IMR-90 (cell line): ENCODE measurements around the gene PKHD1. TPM values are rescaled to one million over a fixed set of nuclear protein-coding genes. Genes with fewer than 3 reads are reported as not detected.

ENCODE experiments used
- ATAC-seq: fragments of 200-7000 bp; cut with Tn5 transposase; 2 replicates; pipeline ENCODE4 v1.9.1; 2020; ENCODE audit warnings: low read depth, mild to moderate bottlenecking, moderate library complexity
- BruUV-seq: library from RNA; stranded (reverse); fragments of 400-500 nt; replicated peaks from 2 replicates; lab custom pipeline; 2021; lab: Mats Ljungman, UMichigan
- CTCF ChIA-PET: fragments of 300-600 bp; formaldehyde crosslinking; extraction: SDS; loops from one replicate; lab custom pipeline; 2021; ENCODE audit warnings: antibody characterized with exemption; lab: Yijun Ruan, JAX
- POLR2A ChIA-PET: fragments of 300-600 bp; sonication (Branson Sonifier 250); formaldehyde crosslinking; loops from one replicate; lab custom pipeline; 2022; ENCODE audit warnings: antibody characterized with exemption; ENCODE audit not compliant: unreplicated experiment; lab: Charles Lee
- DNase-seq: peaks from one replicate; pipeline ENCODE4 v3.0.0; 2013
- H2AFZ ChIP-seq: replicated peaks from 2 replicates; pipeline ENCODE3; 2013; ENCODE audit warnings: low read length, mild to moderate bottlenecking; ENCODE audit not compliant: poor library complexity
- H2AK5ac ChIP-seq: 2 replicates; pipeline ENCODE4 v1.6.1; 2013; ENCODE audit warnings: low read depth, low read length, inconsistent platforms
- H2AK9ac ChIP-seq: replicated peaks from 2 replicates; pipeline ENCODE3; 2013; ENCODE audit warnings: mild to moderate bottlenecking, low read depth, low read length, moderate library complexity; ENCODE audit not compliant: poor library complexity
- H2BK120ac ChIP-seq: 2 replicates; pipeline ENCODE4 v1.6.1; 2013; ENCODE audit warnings: low read depth, low read length, inconsistent platforms
- H2BK15ac ChIP-seq: 3 replicates; pipeline ENCODE4 v1.6.1; 2013; ENCODE audit warnings: low read depth, low read length, inconsistent platforms
- H2BK20ac ChIP-seq: 2 replicates; pipeline ENCODE4 v1.6.1; 2013; ENCODE audit warnings: low read depth, mild to moderate bottlenecking, inconsistent platforms, low read length, moderate library complexity
- H2BK5ac ChIP-seq: 2 replicates; pipeline ENCODE4 v1.6.1; 2013; ENCODE audit warnings: mild to moderate bottlenecking, low read depth, low read length, inconsistent platforms; ENCODE audit not compliant: poor library complexity, severe bottlenecking
- H3K14ac ChIP-seq: replicated peaks from 2 replicates; pipeline ENCODE4 v1.6.1; 2013; ENCODE audit warnings: low read depth, low read length, inconsistent platforms
- H3K18ac ChIP-seq: 2 replicates; pipeline ENCODE4 v1.6.1; 2013; ENCODE audit warnings: low read depth, low read length, control low read depth
- H3K23ac ChIP-seq: 2 replicates; pipeline ENCODE4 v1.6.1; 2013; ENCODE audit warnings: low read depth, low read length, inconsistent platforms
- H3K27ac ChIP-seq: 2 replicates; pipeline ENCODE4 v1.5.1; 2013; ENCODE audit warnings: mild to moderate bottlenecking, control low read depth, low read length; ENCODE audit not compliant: insufficient read depth
- H3K27me3 ChIP-seq: 2 replicates; pipeline ENCODE4 v1.6.1; 2013; ENCODE audit warnings: low read length; ENCODE audit not compliant: control insufficient read depth, insufficient read depth
- H3K36me3 ChIP-seq: 2 replicates; pipeline ENCODE4 v1.6.1; 2013; ENCODE audit warnings: low read length, mixed read lengths; ENCODE audit not compliant: control insufficient read depth, insufficient read depth
- H3K4ac ChIP-seq: 2 replicates; pipeline ENCODE4 v1.6.1; 2013; ENCODE audit warnings: low read depth, low read length, inconsistent platforms
- H3K4me1 ChIP-seq: 2 replicates; pipeline ENCODE4 v1.6.1; 2013; ENCODE audit warnings: low read length, mixed read lengths; ENCODE audit not compliant: control insufficient read depth, insufficient read depth
- H3K4me2 ChIP-seq: 2 replicates; pipeline ENCODE4 v1.6.1; 2013; ENCODE audit warnings: low read depth, mild to moderate bottlenecking, control low read depth, low read length, moderate library complexity
- H3K4me3 ChIP-seq: 2 replicates; pipeline ENCODE4 v1.5.1; 2013; ENCODE audit warnings: low read depth, mild to moderate bottlenecking, control low read depth, low read length, moderate library complexity; ENCODE audit not compliant: insufficient read depth
- H3K56ac ChIP-seq: 2 replicates; pipeline ENCODE4 v1.6.1; 2013; ENCODE audit warnings: low read length, inconsistent platforms; ENCODE audit not compliant: insufficient read depth; ENCODE audit errors: extremely low read depth
- H3K79me1 ChIP-seq, 2 experiments: 2 replicates each; pipeline ENCODE4 v1.6.1; 2013; ENCODE audit warnings: low read length in 2 of 2, inconsistent platforms in 1 of 2, low read depth in 1 of 2
- H3K9ac ChIP-seq: 2 replicates; pipeline ENCODE4 v1.6.1; 2013; ENCODE audit warnings: low read depth, low read length, control low read depth
- H3K9me1 ChIP-seq: 2 replicates; pipeline ENCODE4 v1.6.1; 2013; ENCODE audit warnings: low read length, inconsistent platforms; ENCODE audit not compliant: insufficient read depth
- H3K9me3 ChIP-seq: 2 replicates; pipeline ENCODE4 v1.6.1; 2013; ENCODE audit warnings: low read length; ENCODE audit not compliant: control insufficient read depth, insufficient read depth
- H4K20me1 ChIP-seq: 2 replicates; pipeline ENCODE4 v1.6.1; 2013; ENCODE audit warnings: low read length, inconsistent platforms; ENCODE audit not compliant: insufficient read depth
- H4K5ac ChIP-seq: 2 replicates; pipeline ENCODE4 v1.6.1; 2013; ENCODE audit warnings: mild to moderate bottlenecking, low read depth, low read length, control low read depth
- H4K8ac ChIP-seq, 2 experiments: 2 replicates each; pipeline ENCODE4 v1.6.1; 2013; ENCODE audit warnings: low read depth in 2 of 2, low read length in 2 of 2, control low read depth in 1 of 2, inconsistent platforms in 1 of 2
- H4K91ac ChIP-seq: 2 replicates; pipeline ENCODE4 v1.6.1; 2013; ENCODE audit warnings: low read depth, low read length, inconsistent platforms; ENCODE audit not compliant: insufficient read depth
- BHLHE40 ChIP-seq: fragments of 150-350 bp; IDR thresholded peaks from 2 replicates; pipeline ENCODE4 v1.6.1; 2016; ENCODE audit warnings: mild to moderate bottlenecking, low read depth, low read length
- MAFK ChIP-seq: IDR thresholded peaks from 2 replicates; pipeline ENCODE4 v1.6.1; 2012; ENCODE audit warnings: low read depth, low read length, improper control_type of control experiment
- MXI1 ChIP-seq: IDR thresholded peaks from 2 replicates; pipeline ENCODE4 v1.6.1; 2012; ENCODE audit warnings: low read depth, mild to moderate bottlenecking, low read length, moderate library complexity, borderline replicate concordance
- NFE2L2 ChIP-seq: fragments of 150-350 bp; IDR thresholded peaks from 2 replicates; pipeline ENCODE4 v1.6.1; 2016; ENCODE audit warnings: low read depth, mild to moderate bottlenecking, low read length
- RFX5 ChIP-seq: IDR thresholded peaks from 2 replicates; pipeline ENCODE4 v1.8.0; 2012; ENCODE audit warnings: low read depth, mild to moderate bottlenecking, low read length, moderate library complexity
- WGBS, 2 experiments: methylation state at CpG; one replicate each; pipeline versions ENCODE4 v1.1.5 to v1.1.7; 2013; ENCODE audit warnings: missing lambda C conversion rate in 2 of 2; ENCODE audit not compliant: insufficient read length in 1 of 2; ENCODE audit errors: extremely low coverage in 2 of 2; 5-methylcytosine and 5-hydroxymethylcytosine counted together
- dilution Hi-C: fragments of 300-500 bp; cut with HindIII; formaldehyde crosslinking; loops from one replicate; pipeline ENCODE4 v1.14.3; 2018; ENCODE audit warnings: low sequenced_read_pairs; ENCODE audit not compliant: unreplicated experiment
- in situ Hi-C: fragments of 300-500 bp; cut with MboI; formaldehyde crosslinking; loops from 3 replicates; pipeline ENCODE4 v1.14.3; 2019; ENCODE audit warnings: low sequenced_read_pairs, inconsistent platforms, mixed read lengths
- intact Hi-C: fragments of 100-400 bp; cut with micrococcal nuclease; formaldehyde crosslinking; loops from 2 replicates; pipeline ENCODE4 v1.10.0; 2022
- polyA plus RNA-seq, 3 experiments: library from polyadenylated mRNA; depleted of rRNA; stranded (reverse); fragments of >200 nt; gene quantifications; 2 replicates each; pipeline ENCODE4 v1.2.3, GENCODE V29; 2012; ENCODE audit warnings: low replicate concordance in 1 of 3
- total RNA-seq: library from RNA; depleted of rRNA; stranded (reverse); fragments of >200 nt; gene quantifications from 2 replicates; pipeline ENCODE4 v1.2.3, GENCODE V29; 2012
- TF ChIP-seq, protein P1 (sequence below): fragments of 150-350 bp; IDR thresholded peaks from 2 replicates; pipeline ENCODE4 v1.6.1; 2016; ENCODE audit warnings: low read depth, mild to moderate bottlenecking, low read length, moderate library complexity, borderline replicate concordance

The PKHD1 gene
- total and polyA plus RNA-seq, 2 of the 4 experiments (the other 2 are of a cell fraction) = not detected

DNA sequence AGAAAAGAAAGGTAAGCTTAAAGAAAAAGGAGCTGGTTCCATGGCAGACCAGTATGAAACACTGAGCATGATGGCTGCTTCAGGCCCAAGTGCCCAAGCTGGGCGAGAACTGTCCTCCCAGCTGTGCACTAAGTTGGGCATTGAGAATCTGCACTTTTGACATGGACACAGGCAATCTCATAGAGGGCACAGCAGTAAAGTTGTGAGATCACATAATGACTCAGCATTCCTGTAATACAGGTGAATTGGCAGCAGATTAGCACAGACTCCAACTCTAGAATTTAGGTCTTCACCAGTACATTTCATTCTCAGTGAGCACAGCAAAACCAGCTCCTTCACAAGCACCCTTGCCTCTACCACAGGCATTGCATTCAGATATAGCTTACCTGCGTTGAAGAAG lies 343.4 kb downstream of the PKHD1 start:
- Histone ChIP-seq H3K4me2 (no peak overlapping the region), H2AK5ac (no peak overlapping the region), H3K4ac (no peak overlapping the region), H4K20me1 (no peaks in the 10 kb centered on the region), H3K27me3 (no peaks in the 10 kb centered on the region), H4K8ac (no peak overlapping the region), H2BK15ac (no peak overlapping the region), H3K9me1 (no peaks in the 10 kb centered on the region), H3K9me3 (no peaks in the 10 kb centered on the region), H3K4me3 (no peak overlapping the region), H3K18ac (no peak overlapping the region), H4K5ac (no peak overlapping the region), H3K79me1 (no peaks in the 10 kb centered on the region), H3K14ac (no peak overlapping the region), H3K23ac (no peak overlapping the region), H3K27ac (no peak overlapping the region), H3K4me1 (no peaks in the 10 kb centered on the region), H3K56ac (no peak overlapping the region), H4K91ac (no peak overlapping the region), H2AK9ac (no peak overlapping the region), H3K36me3 (no peaks in the 10 kb centered on the region), H2AFZ (no peak overlapping the region), H2BK20ac (no peak overlapping the region), H2BK5ac (no peak overlapping the region), H3K9ac (no peak overlapping the region), H2BK120ac (no peak overlapping the region)
- intact Hi-C loops (no loop called here), in situ Hi-C loops (no loop called here), dilution Hi-C loops (no loop called here)
- WGBS, 2 experiments = 40% methylated on average over 1 of the region's 2 CpGs; no CpG with 5 or more reads in 1 of the 2 experiments
- ChIA-PET POLR2A (no interaction called here), CTCF (no interaction called here)
- no peak for DNase-seq
- TF ChIP-seq BHLHE40 = no peak
- no peak for TF ChIP-seq MXI1
- no peak for TF ChIP-seq RFX5
- TF ChIP-seq, protein P1, sequence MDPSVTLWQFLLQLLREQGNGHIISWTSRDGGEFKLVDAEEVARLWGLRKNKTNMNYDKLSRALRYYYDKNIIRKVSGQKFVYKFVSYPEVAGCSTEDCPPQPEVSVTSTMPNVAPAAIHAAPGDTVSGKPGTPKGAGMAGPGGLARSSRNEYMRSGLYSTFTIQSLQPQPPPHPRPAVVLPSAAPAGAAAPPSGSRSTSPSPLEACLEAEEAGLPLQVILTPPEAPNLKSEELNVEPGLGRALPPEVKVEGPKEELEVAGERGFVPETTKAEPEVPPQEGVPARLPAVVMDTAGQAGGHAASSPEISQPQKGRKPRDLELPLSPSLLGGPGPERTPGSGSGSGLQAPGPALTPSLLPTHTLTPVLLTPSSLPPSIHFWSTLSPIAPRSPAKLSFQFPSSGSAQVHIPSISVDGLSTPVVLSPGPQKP = no peak
- TF ChIP-seq MAFK = no peak
- peak; percentile 41; the same call in 1 of the 2 replicates for TF ChIP-seq NFE2L2
- BruUV-seq = no TSS peak
- ATAC-seq = no peak
